HG03565 (cell line): ENCODE data around the gene CGGBP1.

Experiments used
- ATAC-seq: cut with Tn5 transposase; IDR thresholded peaks from one replicate; pipeline ENCODE4 v1.9.1; 2021; ENCODE audit warnings: mild to moderate bottlenecking, moderate library complexity; ENCODE audit not compliant: unreplicated experiment

Gene CGGBP1

DNA sequence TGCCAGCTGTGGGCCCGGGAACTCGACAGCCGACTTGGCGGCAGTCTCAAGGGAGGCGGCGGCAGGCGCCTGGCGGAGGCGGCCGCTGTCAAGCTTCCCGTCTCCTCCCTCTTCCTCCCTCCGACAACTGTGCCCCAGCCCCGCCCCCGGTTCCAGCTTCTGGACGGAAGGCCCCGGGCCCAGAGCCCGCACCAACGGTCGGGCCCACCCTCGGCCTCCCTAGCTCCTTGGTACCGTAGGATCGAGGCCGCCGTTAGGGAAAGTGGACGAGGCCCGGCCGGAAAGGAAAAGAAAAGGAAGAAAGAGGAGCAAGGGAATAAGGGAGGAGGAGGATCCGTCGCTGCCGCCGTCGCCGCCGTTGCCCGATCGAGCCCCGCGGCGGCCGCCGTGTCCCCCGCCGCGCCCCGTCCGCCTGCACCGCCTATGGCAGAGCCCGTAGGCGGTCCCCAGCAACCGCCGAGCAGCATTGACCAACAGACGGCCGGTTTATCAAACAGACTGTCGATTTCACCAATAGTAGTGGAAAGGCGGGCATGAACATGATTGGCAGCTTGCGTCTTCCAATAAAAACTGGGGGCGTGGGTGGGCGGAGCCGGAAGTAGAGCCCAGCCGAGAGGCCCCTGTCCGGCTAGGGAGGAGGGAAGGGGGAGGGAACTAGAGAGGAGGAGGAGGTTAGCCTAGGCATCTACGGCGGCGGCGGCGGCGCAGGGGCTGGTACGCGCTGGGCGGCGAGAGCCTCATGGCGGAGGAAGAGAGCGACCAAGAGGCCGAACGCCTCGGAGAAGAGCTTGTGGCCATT, at the start of gene CGGBP1, which contains the start of gene ZNF654:
Gene CGGBP1, minus strand, starts transcription at position 425 of the 799 bp plus-strand sequence. CDS start 3,029 bp downstream, outside the sequence.
Gene ZNF654, plus strand, starts transcription at position 675 of the 799 bp plus-strand sequence. Its CDS starts 65 bp downstream, at position 740.
- peak; percentile 88 for ATAC-seq

GRCh38 chr3:88105325-88105724, 46.5 kb upstream of the CGGBP1 start:
- ATAC-seq, result no peak

GRCh38 chr3:88101142-88101541, 42.3 kb upstream of the CGGBP1 start:
- peak; percentile 77 for ATAC-seq

- no peak for ATAC-seq
These were observed 34.5 kb upstream of the CGGBP1 start for GRCh38 chr3:88093266-88093665.

DNA sequence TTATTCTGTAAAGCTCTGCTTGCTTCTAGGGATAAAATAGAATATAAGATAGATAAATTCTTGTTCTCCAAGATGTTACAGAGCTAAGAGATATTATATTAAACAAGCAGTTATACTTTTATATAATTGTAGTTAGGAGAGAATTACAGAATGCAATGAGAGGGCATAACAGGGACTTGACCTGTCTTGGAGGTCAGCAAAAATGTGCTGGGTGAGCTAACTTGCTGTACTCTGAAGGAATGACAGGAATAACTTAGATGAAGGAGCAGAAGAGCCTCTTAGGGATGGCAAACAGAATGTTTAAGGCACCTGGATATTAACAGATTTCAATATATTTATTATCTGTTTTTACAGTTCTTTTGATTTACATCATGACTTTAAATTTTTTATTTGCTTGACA, 33.5 kb upstream of the CGGBP1 start:
- ATAC-seq, result no peak

- ATAC-seq, result no peak
These were observed 31.9 kb upstream of the CGGBP1 start for GRCh38 chr3:88090681-88091080.

GRCh38 chr3:88084097-88084501, 25.3 kb upstream of the CGGBP1 start:
- no peak for ATAC-seq

GRCh38 chr3:88082854-88083253, 24.0 kb upstream of the CGGBP1 start:
- ATAC-seq, result no peak

DNA sequence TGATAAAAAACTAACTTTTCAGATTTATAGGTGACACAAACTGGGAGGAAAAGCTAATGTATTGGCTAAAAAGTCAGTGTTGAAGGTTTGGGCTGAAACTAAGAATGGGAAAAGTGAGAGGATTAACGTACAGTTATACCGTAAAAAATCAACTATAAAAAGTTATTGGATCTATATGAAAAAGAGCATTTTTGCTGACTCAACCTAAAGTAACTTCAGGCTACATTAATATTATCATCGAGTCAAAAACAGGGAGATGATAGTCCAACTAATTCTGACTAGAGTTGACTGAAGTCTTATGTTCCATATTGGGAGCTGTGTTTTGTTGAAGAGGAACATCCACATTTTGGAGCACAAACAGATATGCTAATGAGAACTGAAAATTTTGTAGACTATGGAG, 20.1 kb upstream of the CGGBP1 start:
- no peak for ATAC-seq

GRCh38 chr3:88076712-88077111, 17.9 kb upstream of the CGGBP1 start:
- ATAC-seq, result no peak

- no peak for ATAC-seq
These were observed 16.7 kb upstream of the CGGBP1 start for GRCh38 chr3:88075497-88075896.

GRCh38 chr3:88075072-88075471, 16.3 kb upstream of the CGGBP1 start:
- no peak for ATAC-seq

- no peak for ATAC-seq
These were observed 2.9 kb upstream of the CGGBP1 start for GRCh38 chr3:88061746-88062145.

- ATAC-seq, result no peak
These were observed 770 bp upstream of the CGGBP1 start for GRCh38 chr3:88059380-88060170.

GRCh38 chr3:88058306-88058580, 562 bp downstream of the CGGBP1 start:
- no peak for ATAC-seq

- ATAC-seq, result no peak
These were observed 1.0 kb downstream of the CGGBP1 start for GRCh38 chr3:88057630-88058305.

GRCh38 chr3:88046766-88047165, 12.0 kb downstream of the CGGBP1 start:
- no peak for ATAC-seq

DNA sequence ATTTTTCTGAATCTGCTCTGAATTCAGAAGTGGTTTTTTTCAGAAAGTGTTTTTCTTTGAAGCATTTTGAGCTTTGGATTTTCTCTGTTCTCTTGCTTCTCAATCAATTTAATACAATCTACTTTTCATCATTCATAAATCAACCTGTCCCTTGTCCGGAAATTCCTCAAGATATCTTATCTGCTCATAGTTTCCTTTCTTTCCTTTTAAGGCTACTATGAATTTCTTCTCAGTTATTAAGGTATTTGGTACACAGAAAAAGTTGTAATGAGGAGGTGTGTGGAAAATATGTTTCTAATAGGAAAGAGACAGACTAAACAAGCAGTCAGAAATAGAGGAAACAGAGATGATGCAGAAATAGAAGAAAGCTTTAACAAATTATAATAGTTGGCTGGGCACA, 14.4 kb downstream of the CGGBP1 start:
- ATAC-seq, result no peak

DNA sequence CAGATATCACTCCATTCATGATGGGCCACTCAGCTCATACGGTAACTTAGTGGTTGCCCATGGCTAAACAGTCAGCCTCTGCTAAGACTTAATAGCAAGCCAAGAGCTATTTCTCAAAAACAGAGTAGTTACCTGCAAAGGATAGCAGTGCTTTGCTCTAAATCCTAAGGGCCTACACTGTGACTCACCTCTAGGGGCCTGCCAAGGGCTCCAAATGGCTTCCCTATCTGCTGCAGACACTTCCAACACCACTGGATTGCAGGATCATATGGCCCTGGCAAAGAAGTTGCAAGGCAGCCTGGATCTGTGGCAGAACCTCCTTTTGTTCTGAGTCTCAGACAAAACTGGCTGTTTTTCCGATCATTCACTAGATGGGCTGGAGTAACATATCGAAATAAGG, 17.8 kb downstream of the CGGBP1 start:
- no peak for ATAC-seq

DNA sequence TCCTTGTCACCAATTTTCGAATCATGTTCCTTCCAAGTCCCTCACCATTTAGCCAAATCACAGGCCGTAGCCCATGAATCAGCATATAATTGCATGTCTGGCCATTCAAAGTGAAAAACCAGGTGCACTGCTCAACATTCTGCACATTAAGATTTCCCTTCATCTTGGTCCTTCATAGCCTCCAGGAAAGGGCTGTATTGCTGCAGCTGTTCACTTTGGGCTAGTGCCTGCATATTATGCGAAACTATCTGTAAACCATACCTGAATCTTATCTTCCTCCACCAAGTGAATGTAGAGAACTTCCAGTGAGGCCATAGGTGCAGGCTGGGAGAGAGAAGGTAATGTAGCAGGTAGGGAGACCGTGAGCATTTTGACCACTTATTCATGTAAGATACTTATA, 18.3 kb downstream of the CGGBP1 start:
- ATAC-seq, result no peak

GRCh38 chr3:88038566-88038965, 20.2 kb downstream of the CGGBP1 start:
- no peak for ATAC-seq

DNA sequence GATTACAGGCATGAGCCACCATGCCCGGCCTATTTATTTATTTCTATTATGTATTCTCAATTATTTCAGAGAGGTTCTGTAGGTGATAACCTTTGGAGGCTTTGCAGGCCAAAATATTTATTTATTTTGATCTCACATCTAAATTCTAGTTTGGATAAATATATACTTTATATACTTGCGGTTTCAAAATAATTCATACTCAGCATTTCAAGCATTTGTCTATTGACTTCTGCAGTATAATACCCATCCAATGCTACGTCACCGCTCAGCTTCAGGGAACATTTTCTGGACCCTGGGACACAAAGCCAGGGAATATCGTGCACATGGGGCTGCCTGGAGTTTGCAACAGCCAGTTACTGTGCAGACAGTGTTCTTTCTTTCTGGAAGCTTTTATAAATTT, 22.6 kb downstream of the CGGBP1 start:
- ATAC-seq, result no peak
